NCI-H2107 (cell line): ENCODE measurements around the gene C9orf57.
"Not testable (repeated sequence)": the region's sequence is repeated elsewhere in the genome, so short reads cannot be mapped to it uniquely, and the experiment has no call there.

ENCODE experiments used
- DNase-seq: peaks from one replicate; lab custom pipeline; 2025; lab: John Stamatoyannopoulos, UW

Gene C9orf57

GRCh38 chr9:72060513-72060912, at the start of gene C9orf57:
Gene C9orf57, minus strand, starts transcription at chr9:72060613. Its CDS starts 1,282 bp downstream, at chr9:72059331.
- DNase-seq, result no peak

- DNase-seq, result no peak
These were observed 42.1 kb upstream of the C9orf57 start for GRCh38 chr9:72102520-72102919.

- DNase-seq, result not testable (repeated sequence)
These were observed 35.1 kb upstream of the C9orf57 start for GRCh38 chr9:72095520-72095919.

GRCh38 chr9:72092820-72093219, 32.4 kb upstream of the C9orf57 start:
- DNase-seq, result no peak

- DNase-seq, result no peak
These were observed 29.2 kb upstream of the C9orf57 start for GRCh38 chr9:72089451-72090130.

- DNase-seq, result no peak
These were observed 22.1 kb upstream of the C9orf57 start for GRCh38 chr9:72082536-72082935.

- DNase-seq, result not testable (repeated sequence)
These were observed 14.3 kb upstream of the C9orf57 start for GRCh38 chr9:72074666-72075065.

GRCh38 chr9:72065076-72065475, 4.7 kb upstream of the C9orf57 start:
- DNase-seq, result no peak

- DNase-seq, result no peak
These were observed 8.3 kb downstream of the C9orf57 start for GRCh38 chr9:72052122-72052521.

- no peak for DNase-seq
These were observed 11.6 kb downstream of the C9orf57 start for GRCh38 chr9:72048850-72049249.

- DNase-seq, result no peak
These were observed 13.6 kb downstream of the C9orf57 start for GRCh38 chr9:72046630-72047456.

- DNase-seq, result no peak
These were observed 16.3 kb downstream of the C9orf57 start for GRCh38 chr9:72044095-72044494.

GRCh38 chr9:72043576-72043975, 16.8 kb downstream of the C9orf57 start:
- no peak for DNase-seq

GRCh38 chr9:72042928-72043327, 17.5 kb downstream of the C9orf57 start:
- no peak for DNase-seq

GRCh38 chr9:72041775-72042194, 18.6 kb downstream of the C9orf57 start:
- no peak for DNase-seq

- no peak for DNase-seq
These were observed 19.0 kb downstream of the C9orf57 start for GRCh38 chr9:72041369-72041768.

GRCh38 chr9:72039532-72039931, 20.9 kb downstream of the C9orf57 start:
- no peak for DNase-seq

GRCh38 chr9:72038890-72039410, 21.5 kb downstream of the C9orf57 start:
- peak; percentile 39 for DNase-seq

- DNase-seq, result no peak
These were observed 22.0 kb downstream of the C9orf57 start for GRCh38 chr9:72038408-72038807.

GRCh38 chr9:72037571-72037970, 22.8 kb downstream of the C9orf57 start:
- no peak for DNase-seq

GRCh38 chr9:72030767-72031166, 29.6 kb downstream of the C9orf57 start:
- DNase-seq, result no peak

GRCh38 chr9:72029986-72030385, 30.4 kb downstream of the C9orf57 start:
- DNase-seq, result no peak

GRCh38 chr9:72025906-72026305, 34.5 kb downstream of the C9orf57 start:
- no peak for DNase-seq
